ENCODE measurements around the gene TUBB4B.
A peak's percentile ranks its signal among the peaks of the same experiment; 100 is the strongest.

TUBB4B gene

DNA sequence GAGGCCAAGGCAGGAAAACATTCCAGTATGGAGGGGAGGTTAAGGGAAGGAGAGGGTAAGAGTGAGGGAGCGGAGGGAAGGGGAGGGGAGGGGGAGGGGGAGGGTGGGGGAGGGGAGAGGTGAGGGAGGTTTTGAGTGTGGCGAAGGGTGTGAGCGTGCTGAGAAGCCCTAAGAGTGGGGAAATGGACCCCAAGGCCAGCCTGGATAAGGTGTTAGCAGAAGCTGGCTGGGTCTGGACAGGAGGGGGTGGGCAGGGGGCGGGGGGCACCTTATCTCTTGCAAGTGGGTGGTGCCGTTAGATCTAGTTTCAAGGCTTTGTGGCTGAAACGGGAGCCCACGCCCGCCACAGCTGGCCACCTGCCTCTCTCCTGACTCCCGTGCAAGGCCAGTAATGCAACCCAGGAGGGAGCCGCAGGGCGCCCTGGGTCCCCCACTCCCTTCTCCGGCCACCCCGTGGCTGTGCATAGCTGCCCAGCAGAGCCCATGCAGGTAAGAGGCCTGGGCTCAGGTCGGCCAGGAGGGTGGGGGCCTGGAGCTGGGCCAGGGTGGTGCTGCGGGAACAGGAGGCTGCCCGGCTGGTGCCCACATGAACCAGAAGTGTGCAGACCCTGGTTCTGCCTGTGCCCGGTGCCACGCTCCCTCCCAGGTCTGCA, 13.1 kb upstream of the TUBB4B start:
- Mint-ChIP-seq H3K9me3 (no peaks in the 10 kb centered on the region), H3K4me3 (no peak overlapping the region), H3K27ac (peak overlapping the region; percentile 70), H3K27me3 (peaks cover 4% of the 10 kb centered on the region), H3K4me1 (ENCODE audit: low read depth) (peaks cover 10% of the 10 kb centered on the region), H3K36me3 (ENCODE audit: low read depth) (no peaks in the 10 kb centered on the region)

DNA sequence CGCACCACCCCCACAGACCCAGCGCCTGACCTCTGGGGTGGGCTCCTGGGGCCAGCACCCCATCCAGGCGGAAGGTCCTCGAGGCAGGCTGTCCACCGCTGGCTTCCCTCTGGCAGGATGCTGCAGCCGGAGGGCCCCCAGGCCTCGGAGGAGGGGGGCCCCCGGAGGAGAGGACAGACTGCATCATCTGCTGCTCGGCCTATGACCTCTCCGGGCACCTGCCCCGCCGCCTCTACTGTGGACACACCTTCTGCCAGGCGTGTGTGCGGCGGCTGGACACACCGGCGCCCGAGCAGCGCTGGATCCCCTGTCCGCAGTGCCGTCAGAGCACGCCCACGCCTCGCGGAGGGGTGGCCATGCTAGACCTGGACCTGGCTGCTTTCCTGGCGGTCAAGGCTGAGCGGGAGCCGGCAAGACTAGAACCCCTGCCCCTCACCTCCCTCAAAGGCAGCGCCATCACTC, 12.6 kb upstream of the TUBB4B start:
- Mint-ChIP-seq H3K4me3 (no peak overlapping the region), H3K27me3 (peaks cover 4% of the 10 kb centered on the region), H3K4me1 (ENCODE audit: low read depth) (peaks cover 10% of the 10 kb centered on the region), H3K27ac (no peak overlapping the region), H3K36me3 (ENCODE audit: low read depth) (no peaks in the 10 kb centered on the region), H3K9me3 (no peaks in the 10 kb centered on the region)

DNA sequence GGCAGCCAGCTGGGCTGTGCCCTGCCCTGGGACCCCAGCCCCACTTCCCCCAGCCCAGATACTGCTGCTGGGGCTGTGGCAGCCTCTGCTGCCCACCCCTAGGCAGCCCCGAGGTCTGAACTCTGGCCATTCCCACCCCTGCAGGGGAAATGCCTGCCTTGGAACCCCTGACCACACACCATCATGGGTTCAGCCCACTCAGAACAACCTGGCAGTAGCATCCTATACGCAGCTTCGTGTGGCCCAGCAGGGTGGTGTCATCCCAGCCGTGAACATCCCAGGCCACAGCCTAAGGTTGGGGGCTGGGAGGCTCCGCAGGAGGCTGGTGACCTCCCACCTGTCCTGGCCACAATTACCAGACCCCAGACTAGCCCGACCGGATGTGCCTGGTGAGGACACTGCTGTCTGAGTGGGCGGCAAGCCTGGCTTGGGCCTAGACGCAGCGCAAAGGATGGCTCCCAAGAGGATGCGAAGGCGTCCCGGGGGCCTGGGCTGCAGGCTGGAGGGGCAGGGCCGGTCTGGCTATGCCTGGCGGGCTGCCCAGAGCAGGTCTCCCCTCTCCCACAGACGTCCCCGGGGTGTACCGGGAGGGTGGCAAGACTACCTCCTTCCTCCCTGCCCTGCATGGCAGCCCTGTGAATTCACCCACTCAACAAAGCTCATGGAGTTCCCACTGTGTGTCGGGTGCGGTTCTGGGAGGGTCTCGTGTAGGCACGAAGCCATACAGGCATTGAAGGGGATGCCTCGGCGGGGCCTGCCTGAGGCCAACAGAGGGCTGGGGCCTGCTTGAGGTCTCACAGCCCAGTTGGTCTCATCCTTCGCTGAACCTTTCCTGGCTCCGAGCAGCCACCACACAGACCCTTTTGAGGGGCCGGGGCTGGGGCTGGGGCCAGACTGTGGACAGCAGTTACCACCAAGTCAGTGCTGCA, 11.9 kb upstream of the TUBB4B start:
- H3K4me1 Mint-ChIP-seq (ENCODE audit: low read depth), result peaks cover 4% of the 10 kb centered on the region
- no peaks in the 10 kb centered on the region for H3K9me3 Mint-ChIP-seq
- H3K4me3 Mint-ChIP-seq, result no peak overlapping the region
- no peaks in the 10 kb centered on the region for H3K36me3 Mint-ChIP-seq (ENCODE audit: low read depth)
- no peak overlapping the region for H3K27ac Mint-ChIP-seq
- H3K27me3 Mint-ChIP-seq, result peaks cover 4% of the 10 kb centered on the region

DNA sequence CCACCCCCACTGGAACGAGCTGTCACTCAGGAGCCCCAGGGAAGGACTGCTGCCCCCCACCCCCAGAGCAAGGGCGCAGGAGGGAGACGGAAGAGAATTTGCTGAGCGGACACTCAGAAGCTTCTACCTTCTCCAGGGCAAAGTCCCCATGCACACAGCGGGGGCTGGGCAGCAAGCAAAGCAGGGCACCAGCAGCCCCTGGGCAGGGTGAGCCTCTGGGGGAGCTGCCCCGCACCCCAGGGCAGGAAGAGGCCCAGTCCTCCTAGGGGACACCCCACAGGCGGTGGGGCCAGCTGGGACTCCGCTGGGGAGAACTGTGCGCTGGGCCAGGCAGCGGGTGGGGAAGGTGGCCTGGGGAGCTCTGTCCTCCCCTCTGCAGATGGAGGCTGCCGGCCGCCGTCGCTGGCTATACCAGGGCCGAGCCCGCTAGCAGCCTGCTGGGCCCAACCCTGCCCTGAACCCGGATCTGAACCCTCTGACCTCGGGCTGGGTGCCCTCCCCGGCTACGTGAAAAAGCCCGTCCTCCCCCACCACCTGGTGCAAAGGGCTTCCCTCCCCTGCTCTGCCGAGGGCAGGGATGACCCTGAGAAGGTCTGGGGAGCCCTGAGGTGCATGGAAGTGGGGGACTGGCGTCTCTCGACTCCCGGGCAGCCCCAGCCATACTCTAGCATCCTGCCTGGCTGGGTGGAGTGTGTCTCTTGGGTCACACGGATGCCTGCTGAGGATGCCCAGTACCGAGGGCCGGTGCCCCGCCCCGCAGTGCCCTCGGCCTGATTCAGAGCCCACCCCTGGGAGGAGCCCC, 11.0 kb upstream of the TUBB4B start:
- no peak overlapping the region for H3K27ac Mint-ChIP-seq
- H3K9me3 Mint-ChIP-seq, result no peaks in the 10 kb centered on the region

DNA sequence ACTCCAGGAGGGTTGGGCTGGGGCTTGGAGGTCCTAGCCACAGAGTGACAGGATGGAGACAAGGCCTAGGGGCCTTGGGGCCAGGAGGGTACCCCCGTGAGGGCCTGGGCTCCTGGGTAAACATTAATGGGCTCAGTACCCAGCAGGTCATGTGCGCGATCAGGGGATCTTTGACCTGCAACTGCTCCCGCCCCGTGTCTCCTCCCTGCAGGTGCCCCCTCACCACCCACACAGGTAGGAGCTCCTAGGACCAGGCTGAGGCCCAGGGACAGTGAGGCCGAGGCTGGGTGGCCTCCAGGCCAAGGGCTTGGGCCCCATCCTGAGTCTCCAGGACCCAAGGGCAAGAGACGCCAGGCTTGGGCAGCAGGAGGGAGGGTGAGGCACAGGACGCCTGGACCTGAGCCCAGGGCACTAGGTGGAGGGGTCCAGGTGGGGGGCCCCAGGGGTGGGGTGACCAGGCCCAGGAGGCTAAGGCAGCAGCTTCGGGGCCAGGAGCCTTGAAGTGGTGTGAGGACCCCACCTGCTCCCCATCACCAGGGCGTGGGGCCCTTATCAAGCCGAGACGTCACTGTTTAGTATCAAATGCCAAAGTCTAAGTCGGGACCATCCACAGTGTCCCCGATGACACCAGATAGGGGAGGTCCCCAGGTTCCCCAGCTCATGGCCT, 10.2 kb upstream of the TUBB4B start, which contains the start of gene SLC34A3:
Gene SLC34A3, plus strand, starts transcription at position 197 of the 667 bp plus-strand sequence. CDS start 802 bp downstream, outside the sequence.
- no peak within 1 kb of the TSS for H3K4me3 Mint-ChIP-seq
- H3K27ac Mint-ChIP-seq, result no peak within 1 kb of the TSS
- peaks cover 4% of the 10 kb centered on the region for H3K27me3 Mint-ChIP-seq
- no peaks in the 10 kb centered on the region for H3K9me3 Mint-ChIP-seq
- H3K36me3 Mint-ChIP-seq (ENCODE audit: low read depth), result no peaks in the 10 kb centered on the region
- peaks cover 4% of the 10 kb centered on the region for H3K4me1 Mint-ChIP-seq (ENCODE audit: low read depth)

More for the DNA sequence above, 11.0 kb upstream of the TUBB4B start:
- H3K4me3 Mint-ChIP-seq, result no peak overlapping the region
- no peaks in the 10 kb centered on the region for H3K36me3 Mint-ChIP-seq (ENCODE audit: low read depth)
- H3K4me1 Mint-ChIP-seq (ENCODE audit: low read depth), result peaks cover 4% of the 10 kb centered on the region
- H3K27me3 Mint-ChIP-seq, result peaks cover 4% of the 10 kb centered on the region

DNA sequence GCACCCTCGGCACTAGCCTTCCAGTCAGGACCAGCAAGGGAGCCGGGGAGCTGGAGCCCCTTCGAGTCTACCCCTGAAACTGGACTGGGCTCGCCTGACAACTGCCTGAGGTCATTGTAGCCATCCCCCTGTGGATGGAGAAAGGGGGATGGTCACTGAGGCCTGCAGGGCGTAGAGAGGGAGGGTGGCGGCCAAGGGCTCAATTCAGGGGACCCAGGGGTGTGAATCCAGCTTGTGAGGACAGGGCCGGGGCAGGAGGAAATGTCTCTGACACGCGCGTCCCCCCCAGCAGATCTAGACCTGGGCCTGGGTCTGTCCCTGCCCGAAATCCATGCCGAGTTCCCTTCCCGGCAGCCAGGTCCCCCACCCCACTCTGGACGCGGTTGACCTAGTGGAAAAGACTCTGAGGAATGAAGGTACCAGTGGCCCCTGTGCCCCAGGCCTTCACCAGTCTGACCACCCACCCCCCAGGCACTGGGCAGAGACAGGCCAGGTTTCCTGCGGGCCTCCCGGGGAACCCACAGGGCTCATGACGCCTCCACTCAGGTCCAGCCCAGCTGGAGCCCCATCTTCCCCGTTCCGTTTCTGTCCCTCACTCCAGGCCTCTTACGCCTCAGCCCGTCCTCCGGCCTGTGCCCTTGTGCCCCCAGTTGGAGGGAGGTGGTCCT, 9.6 kb upstream of the TUBB4B start:
- no peak overlapping the region for H3K27ac Mint-ChIP-seq
- peaks cover 4% of the 10 kb centered on the region for H3K27me3 Mint-ChIP-seq

DNA sequence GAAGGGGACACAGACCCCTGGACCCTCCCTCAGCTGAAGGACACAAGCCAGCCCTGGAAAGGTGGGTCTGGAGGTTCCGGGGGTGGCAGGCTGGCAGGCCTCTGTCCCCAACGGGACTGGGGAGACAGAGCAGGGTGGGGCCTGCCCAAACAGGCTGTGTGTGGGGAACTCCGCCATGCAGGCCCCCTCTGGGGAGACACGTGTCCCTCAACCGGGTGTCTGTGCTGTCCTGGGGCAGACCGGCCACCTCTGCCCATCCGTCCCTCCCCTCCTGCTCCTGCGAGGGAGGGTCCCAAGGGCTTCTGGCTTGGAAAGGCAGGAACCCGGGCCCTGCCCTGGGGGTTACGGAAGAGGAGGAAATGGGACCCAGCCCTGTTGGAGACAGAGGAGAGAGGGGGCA, 9.0 kb upstream of the TUBB4B start:
- no peaks in the 10 kb centered on the region for H3K36me3 Mint-ChIP-seq (ENCODE audit: low read depth)

More for the DNA sequence above, 9.6 kb upstream of the TUBB4B start:
- Mint-ChIP-seq H3K4me3 (no peak overlapping the region), H3K9me3 (no peaks in the 10 kb centered on the region), H3K4me1 (ENCODE audit: low read depth) (peaks cover 4% of the 10 kb centered on the region), H3K36me3 (ENCODE audit: low read depth) (no peaks in the 10 kb centered on the region)

DNA sequence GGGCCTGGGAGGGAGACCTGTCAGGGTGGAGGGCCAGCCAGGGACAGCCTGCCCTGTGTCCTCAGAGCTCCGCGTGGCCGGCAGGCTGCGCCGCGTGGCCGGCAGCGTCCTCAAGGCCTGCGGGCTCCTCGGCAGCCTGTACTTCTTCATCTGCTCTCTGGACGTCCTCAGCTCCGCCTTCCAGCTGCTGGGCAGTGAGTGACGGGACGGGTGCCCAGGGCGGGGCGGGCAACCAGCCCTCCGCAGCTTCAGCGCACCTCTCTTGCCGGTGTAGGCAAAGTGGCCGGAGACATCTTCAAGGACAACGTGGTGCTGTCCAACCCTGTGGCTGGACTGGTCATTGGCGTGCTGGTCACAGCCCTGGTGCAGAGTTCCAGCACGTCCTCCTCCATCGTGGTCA, 8.6 kb upstream of the TUBB4B start:
- Mint-ChIP-seq H3K4me3 (no peak overlapping the region), H3K27me3 (peaks cover 3% of the 10 kb centered on the region), H3K36me3 (ENCODE audit: low read depth) (no peaks in the 10 kb centered on the region), H3K27ac (no peak overlapping the region), H3K9me3 (no peaks in the 10 kb centered on the region), H3K4me1 (ENCODE audit: low read depth) (peaks cover 5% of the 10 kb centered on the region)

More for the DNA sequence above, 9.0 kb upstream of the TUBB4B start:
- H3K4me3 Mint-ChIP-seq, result no peak overlapping the region
- H3K27me3 Mint-ChIP-seq, result peaks cover 4% of the 10 kb centered on the region
- H3K4me1 Mint-ChIP-seq (ENCODE audit: low read depth), result peaks cover 4% of the 10 kb centered on the region
- H3K9me3 Mint-ChIP-seq, result no peaks in the 10 kb centered on the region
- no peak overlapping the region for H3K27ac Mint-ChIP-seq

DNA sequence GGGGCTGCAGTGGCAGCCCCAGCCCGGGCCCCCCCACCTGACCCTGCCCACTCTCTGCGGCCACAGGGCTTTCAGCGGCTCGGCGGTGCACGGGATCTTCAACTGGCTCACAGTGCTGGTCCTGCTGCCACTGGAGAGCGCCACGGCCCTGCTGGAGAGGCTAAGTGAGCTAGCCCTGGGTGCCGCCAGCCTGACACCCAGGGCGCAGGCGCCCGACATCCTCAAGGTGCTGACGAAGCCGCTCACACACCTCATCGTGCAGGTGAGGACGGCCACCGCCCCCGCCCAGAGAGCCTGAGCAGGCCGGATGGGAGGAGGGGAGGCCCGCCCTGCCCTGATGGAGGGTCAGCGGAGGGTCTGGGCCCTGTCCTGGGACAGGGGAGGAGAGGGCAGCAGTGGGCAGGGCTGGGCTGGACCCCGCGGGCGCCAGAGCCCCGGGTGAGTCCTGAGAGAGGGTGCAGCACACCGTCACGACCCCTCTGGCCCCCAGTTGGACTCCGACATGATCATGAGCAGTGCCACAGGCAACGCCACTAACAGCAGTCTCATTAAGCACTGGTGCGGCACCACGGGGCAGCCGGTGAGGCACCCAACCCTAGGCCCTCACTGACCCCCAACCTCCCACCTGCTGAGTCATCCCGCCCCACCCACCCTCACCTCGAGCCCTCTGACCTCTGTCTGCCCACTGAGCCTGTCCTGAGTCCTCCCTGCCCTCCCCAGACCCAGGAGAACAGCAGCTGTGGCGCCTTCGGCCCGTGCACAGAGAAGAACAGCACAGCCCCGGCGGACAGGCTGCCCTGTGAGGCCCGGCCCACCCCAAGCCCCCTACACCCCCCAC, 7.7 kb upstream of the TUBB4B start:
- no peaks in the 10 kb centered on the region for H3K9me3 Mint-ChIP-seq
- H3K27me3 Mint-ChIP-seq, result no peaks in the 10 kb centered on the region
- no peak overlapping the region for H3K4me3 Mint-ChIP-seq
- H3K36me3 Mint-ChIP-seq (ENCODE audit: low read depth), result no peaks in the 10 kb centered on the region
- H3K4me1 Mint-ChIP-seq (ENCODE audit: low read depth), result peaks cover 8% of the 10 kb centered on the region
- no peak overlapping the region for H3K27ac Mint-ChIP-seq

DNA sequence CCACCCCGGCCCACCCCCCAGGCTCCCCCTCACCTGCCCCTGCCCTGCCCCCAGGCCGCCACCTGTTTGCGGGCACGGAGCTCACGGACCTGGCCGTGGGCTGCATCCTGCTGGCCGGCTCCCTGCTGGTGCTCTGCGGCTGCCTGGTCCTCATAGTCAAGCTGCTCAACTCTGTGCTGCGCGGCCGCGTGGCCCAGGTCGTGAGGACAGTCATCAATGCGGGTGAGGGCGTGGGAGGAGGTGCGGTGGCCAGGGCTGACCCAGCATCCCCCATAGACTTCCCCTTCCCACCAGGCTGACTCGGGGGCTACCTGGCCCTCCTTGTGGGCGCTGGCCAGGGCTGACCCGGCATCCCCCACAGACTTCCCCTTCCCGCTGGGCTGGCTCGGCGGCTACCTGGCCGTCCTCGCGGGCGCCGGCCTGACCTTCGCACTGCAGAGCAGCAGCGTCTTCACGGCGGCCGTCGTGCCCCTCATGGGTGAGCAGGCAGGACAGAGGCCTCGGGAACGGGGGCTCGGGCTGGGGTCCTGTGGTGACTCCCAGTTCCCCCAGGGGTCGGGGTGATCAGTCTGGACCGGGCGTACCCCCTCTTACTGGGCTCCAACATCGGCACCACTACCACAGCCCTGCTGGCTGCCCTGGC, 6.9 kb upstream of the TUBB4B start:
- H3K4me1 Mint-ChIP-seq (ENCODE audit: low read depth), result peaks cover 15% of the 10 kb centered on the region
- H3K27ac Mint-ChIP-seq, result no peak overlapping the region
- H3K9me3 Mint-ChIP-seq, result no peaks in the 10 kb centered on the region
- no peak overlapping the region for H3K4me3 Mint-ChIP-seq
- H3K36me3 Mint-ChIP-seq (ENCODE audit: low read depth), result no peaks in the 10 kb centered on the region
- no peaks in the 10 kb centered on the region for H3K27me3 Mint-ChIP-seq

DNA sequence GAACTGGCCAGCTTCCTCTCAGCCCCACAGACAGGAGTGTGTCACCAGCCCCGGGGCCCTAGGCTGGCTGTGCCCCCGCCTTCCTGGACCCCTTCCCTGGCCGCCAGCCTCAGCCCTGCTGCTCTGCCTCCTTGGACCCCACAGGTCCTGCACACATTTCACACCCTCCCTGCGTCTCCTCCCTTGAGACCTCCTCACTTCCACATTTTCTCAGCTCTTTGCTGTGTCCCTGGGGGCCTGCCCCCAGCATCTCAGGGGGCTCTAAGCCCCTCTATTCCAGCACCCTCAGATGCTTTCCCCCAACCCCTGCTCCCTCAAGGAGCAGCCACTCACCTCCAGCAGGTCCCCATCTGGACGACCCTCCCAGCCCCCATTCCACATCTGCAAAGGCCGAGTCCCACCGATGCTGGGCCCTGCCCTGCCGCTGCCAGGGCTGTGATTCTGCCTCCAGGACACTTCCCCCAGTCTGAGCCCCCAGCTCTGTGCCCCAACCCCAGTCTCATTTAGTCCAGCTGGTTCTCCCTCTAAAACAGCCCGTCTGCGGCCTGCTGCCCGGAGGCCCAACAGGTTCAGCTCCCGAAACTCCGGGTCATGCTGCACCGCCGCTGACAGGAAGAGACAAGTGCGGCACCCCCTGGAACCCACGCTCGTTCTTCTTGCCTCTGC, 6.2 kb upstream of the TUBB4B start:
- Mint-ChIP-seq H3K9me3 (no peaks in the 10 kb centered on the region), H3K4me3 (no peak overlapping the region), H3K27ac (no peak overlapping the region), H3K36me3 (ENCODE audit: low read depth) (no peaks in the 10 kb centered on the region), H3K4me1 (ENCODE audit: low read depth) (peaks cover 20% of the 10 kb centered on the region), H3K27me3 (no peaks in the 10 kb centered on the region)

DNA sequence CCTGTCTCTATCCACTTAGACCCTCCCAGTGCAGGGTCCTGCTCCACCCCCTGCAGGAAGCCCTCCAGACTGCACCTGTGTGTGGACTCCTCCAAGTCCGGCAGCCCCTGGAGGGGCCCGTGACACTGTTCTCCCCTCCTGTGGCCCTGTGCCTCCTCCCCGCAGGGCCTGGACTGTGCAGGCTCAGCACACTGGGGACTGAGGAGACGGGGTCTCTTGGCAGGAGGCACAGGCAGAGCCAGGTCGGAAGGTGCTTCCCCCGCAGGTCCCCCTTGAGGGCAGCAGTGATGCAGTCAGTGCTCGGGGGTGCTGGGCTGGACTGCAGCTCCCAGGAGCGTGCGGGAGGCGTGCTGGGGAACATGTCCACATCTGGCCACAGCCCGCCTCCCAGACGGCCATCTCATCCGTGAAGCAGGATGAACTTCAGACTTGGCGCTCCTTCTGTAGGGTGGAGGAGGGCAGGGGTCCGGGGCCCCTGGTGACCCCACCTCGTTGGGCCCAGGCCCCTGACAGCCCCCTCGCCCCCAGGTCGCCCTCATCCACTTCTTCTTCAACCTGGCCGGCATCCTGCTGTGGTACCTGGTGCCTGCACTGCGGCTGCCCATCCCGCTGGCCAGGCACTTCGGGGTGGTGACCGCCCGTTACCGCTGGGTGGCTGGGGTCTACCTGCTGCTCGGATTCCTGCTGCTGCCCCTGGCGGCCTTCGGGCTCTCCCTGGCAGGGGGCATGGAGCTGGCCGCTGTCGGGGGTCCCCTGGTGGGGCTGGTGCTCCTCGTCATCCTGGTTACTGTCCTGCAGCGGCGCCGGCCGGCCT, 5.5 kb upstream of the TUBB4B start:
- no peaks in the 10 kb centered on the region for H3K9me3 Mint-ChIP-seq
- peaks cover 21% of the 10 kb centered on the region for H3K4me1 Mint-ChIP-seq (ENCODE audit: low read depth)
- no peak overlapping the region for H3K4me3 Mint-ChIP-seq
- H3K27ac Mint-ChIP-seq, result no peak overlapping the region
- no peaks in the 10 kb centered on the region for H3K27me3 Mint-ChIP-seq
- no peaks in the 10 kb centered on the region for H3K36me3 Mint-ChIP-seq (ENCODE audit: low read depth)

Data from stimulated activated naive CD8-positive, alpha-beta T cell treated with anti-CD3 and anti-CD28 coated beads, Interleukin-15, Interleukin-2, amounts not matched to agents 100 ng/mL and 50 ng/mL, for 24 hours (primary cell).